SK-N-SH treated with all-trans-retinoic acid at 6 μM for 48 hours (cell line): ENCODE results near the gene GPR3.

Experiments used
- ATAC-seq: fragments of 200-7000 bp; cut with Tn5 transposase; 3 replicates; pipeline ENCODE4 v1.9.1; 2020; ENCODE audit warnings: mild to moderate bottlenecking, moderate library complexity
- BACH2 ChIP-seq: fragments of 250-450 bp; sonication (Bioruptor Pico); IDR thresholded peaks from 2 replicates; pipeline ENCODE4 v1.9.0; 2021; ENCODE audit warnings: mild to moderate bottlenecking, borderline replicate concordance
- CSDC2 ChIP-seq: fragments of 250-450 bp; sonication (Bioruptor Pico); IDR thresholded peaks from 2 replicates; pipeline ENCODE4 v1.5.0; 2020; ENCODE audit warnings: mild to moderate bottlenecking, moderate library complexity
- ESRRG ChIP-seq: fragments of 250-450 bp; sonication (Bioruptor Pico); IDR thresholded peaks from 2 replicates; pipeline ENCODE4 v1.6.1; 2021; ENCODE audit warnings: mild to moderate bottlenecking
- GLIS3 ChIP-seq: fragments of 250-450 bp; sonication (Bioruptor Pico); IDR thresholded peaks from 2 replicates; pipeline ENCODE4 v1.5.0; 2020; ENCODE audit warnings: mild to moderate bottlenecking, moderate library complexity
- ISL1 ChIP-seq: fragments of 250-450 bp; sonication (Bioruptor Pico); IDR thresholded peaks from 2 replicates; pipeline ENCODE4 v2.1.2; 2022; ENCODE audit warnings: mild to moderate bottlenecking, moderate library complexity
- OSR1 ChIP-seq: fragments of 250-450 bp; sonication (Bioruptor Pico); IDR thresholded peaks from 2 replicates; pipeline ENCODE4 v1.8.0; 2022; ENCODE audit warnings: moderate library complexity, mild to moderate bottlenecking, inconsistent platforms
- RARB ChIP-seq: fragments of 250-450 bp; sonication (Bioruptor Pico); IDR thresholded peaks from 2 replicates; pipeline ENCODE4 v1.8.0; 2021; ENCODE audit warnings: mild to moderate bottlenecking, moderate library complexity
- SNAI2 ChIP-seq: fragments of 250-450 bp; sonication (Bioruptor Pico); IDR thresholded peaks from 2 replicates; pipeline ENCODE4 v1.5.0; 2020; ENCODE audit warnings: mild to moderate bottlenecking, moderate library complexity
- TCF4 ChIP-seq: fragments of 250-450 bp; sonication (Bioruptor Pico); IDR thresholded peaks from 2 replicates; pipeline ENCODE4 v1.8.0; 2021; ENCODE audit warnings: mild to moderate bottlenecking, moderate library complexity, borderline replicate concordance
- TOX ChIP-seq: fragments of 250-450 bp; sonication (Bioruptor Pico); IDR thresholded peaks from 2 replicates; pipeline ENCODE4 v1.8.0; 2021; ENCODE audit warnings: mild to moderate bottlenecking, moderate library complexity, borderline replicate concordance
- ZC3H10 ChIP-seq: fragments of 250-450 bp; sonication (Bioruptor Pico); IDR thresholded peaks from 2 replicates; pipeline ENCODE4 v1.5.1; 2021; ENCODE audit warnings: mild to moderate bottlenecking, moderate library complexity
- ZFP3 ChIP-seq: fragments of 250-450 bp; sonication (Bioruptor Pico); IDR thresholded peaks from 2 replicates; pipeline ENCODE4 v1.5.0; 2020; ENCODE audit warnings: mild to moderate bottlenecking, moderate library complexity
- ZFP30 ChIP-seq: fragments of 450-650 bp; formaldehyde crosslinking; IDR thresholded peaks from 2 replicates; pipeline ENCODE4 v1.5.0; 2022; ENCODE audit warnings: mild to moderate bottlenecking, moderate library complexity
- ZNF565 ChIP-seq: fragments of 450-650 bp; formaldehyde crosslinking; conservative IDR thresholded peaks from 2 replicates; pipeline ENCODE4 v1.5.0; 2020; ENCODE audit warnings: low read depth, mild to moderate bottlenecking, moderate library complexity
- ZNF70 ChIP-seq: fragments of 450-650 bp; formaldehyde crosslinking; IDR thresholded peaks from 2 replicates; pipeline ENCODE4 v1.5.0; 2020; ENCODE audit warnings: mild to moderate bottlenecking, moderate library complexity
- ZNF8 ChIP-seq: fragments of 450-650 bp; formaldehyde crosslinking; IDR thresholded peaks from 2 replicates; pipeline ENCODE4 v1.5.0; 2020; ENCODE audit warnings: mild to moderate bottlenecking, moderate library complexity
- TF ChIP-seq, protein P1 (sequence below): fragments of 250-450 bp; sonication (Bioruptor Pico); IDR thresholded peaks from 2 replicates; pipeline ENCODE4 v1.5.1; 2020; ENCODE audit warnings: low read depth, mild to moderate bottlenecking, moderate library complexity
- TF ChIP-seq, protein P2 (sequence below): fragments of 250-450 bp; sonication (Bioruptor Pico); IDR thresholded peaks from 2 replicates; pipeline ENCODE4 v1.5.0; 2020; ENCODE audit warnings: mild to moderate bottlenecking, moderate library complexity
- TF ChIP-seq, protein P3 (sequence below): fragments of 250-450 bp; sonication (Bioruptor Pico); IDR thresholded peaks from 2 replicates; pipeline ENCODE4 v1.8.0; 2020; ENCODE audit warnings: mild to moderate bottlenecking, moderate library complexity, borderline replicate concordance
- TF ChIP-seq, protein P4 (sequence below): fragments of 250-450 bp; sonication (Bioruptor Pico); IDR thresholded peaks from 2 replicates; pipeline ENCODE4 v1.8.0; 2021; ENCODE audit warnings: low read depth, mild to moderate bottlenecking, moderate library complexity, borderline replicate concordance
- TF ChIP-seq, protein P5 (sequence below): fragments of 250-450 bp; sonication (Bioruptor Pico); IDR thresholded peaks from 2 replicates; pipeline ENCODE4 v1.5.1; 2021; ENCODE audit warnings: mild to moderate bottlenecking, moderate library complexity

Gene GPR3

DNA sequence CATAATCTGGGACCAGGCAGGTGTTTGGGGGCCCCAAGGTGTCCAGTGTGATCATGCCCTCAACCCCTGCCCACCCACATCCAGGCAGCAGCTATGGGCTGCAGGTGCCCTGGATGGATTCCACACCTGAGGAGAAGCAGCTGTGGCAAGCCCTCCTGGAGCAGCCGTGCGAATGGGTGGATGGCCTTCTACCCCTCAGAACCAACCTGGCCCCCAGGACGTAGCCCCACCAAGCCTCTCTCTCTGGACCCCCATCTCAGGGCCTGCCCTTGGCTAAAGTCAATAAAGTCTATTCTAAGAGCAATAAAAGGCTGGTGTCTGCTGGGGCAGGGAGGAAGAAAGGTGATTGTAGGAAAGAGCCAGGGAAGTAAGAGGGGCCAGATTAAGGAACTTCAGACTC is 38.8 kb upstream of the GPR3 start:
- TF ChIP-seq TCF4, result no peak
- TF ChIP-seq, protein P1, sequence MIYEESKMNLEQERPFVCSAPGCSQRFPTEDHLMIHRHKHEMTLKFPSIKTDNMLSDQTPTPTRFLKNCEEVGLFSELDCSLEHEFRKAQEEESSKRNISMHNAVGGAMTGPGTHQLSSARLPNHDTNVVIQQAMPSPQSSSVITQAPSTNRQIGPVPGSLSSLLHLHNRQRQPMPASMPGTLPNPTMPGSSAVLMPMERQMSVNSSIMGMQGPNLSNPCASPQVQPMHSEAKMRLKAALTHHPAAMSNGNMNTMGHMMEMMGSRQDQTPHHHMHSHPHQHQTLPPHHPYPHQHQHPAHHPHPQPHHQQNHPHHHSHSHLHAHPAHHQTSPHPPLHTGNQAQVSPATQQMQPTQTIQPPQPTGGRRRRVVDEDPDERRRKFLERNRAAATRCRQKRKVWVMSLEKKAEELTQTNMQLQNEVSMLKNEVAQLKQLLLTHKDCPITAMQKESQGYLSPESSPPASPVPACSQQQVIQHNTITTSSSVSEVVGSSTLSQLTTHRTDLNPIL (CRISPR knock-in tag), result no peak
- TF ChIP-seq, protein P2, sequence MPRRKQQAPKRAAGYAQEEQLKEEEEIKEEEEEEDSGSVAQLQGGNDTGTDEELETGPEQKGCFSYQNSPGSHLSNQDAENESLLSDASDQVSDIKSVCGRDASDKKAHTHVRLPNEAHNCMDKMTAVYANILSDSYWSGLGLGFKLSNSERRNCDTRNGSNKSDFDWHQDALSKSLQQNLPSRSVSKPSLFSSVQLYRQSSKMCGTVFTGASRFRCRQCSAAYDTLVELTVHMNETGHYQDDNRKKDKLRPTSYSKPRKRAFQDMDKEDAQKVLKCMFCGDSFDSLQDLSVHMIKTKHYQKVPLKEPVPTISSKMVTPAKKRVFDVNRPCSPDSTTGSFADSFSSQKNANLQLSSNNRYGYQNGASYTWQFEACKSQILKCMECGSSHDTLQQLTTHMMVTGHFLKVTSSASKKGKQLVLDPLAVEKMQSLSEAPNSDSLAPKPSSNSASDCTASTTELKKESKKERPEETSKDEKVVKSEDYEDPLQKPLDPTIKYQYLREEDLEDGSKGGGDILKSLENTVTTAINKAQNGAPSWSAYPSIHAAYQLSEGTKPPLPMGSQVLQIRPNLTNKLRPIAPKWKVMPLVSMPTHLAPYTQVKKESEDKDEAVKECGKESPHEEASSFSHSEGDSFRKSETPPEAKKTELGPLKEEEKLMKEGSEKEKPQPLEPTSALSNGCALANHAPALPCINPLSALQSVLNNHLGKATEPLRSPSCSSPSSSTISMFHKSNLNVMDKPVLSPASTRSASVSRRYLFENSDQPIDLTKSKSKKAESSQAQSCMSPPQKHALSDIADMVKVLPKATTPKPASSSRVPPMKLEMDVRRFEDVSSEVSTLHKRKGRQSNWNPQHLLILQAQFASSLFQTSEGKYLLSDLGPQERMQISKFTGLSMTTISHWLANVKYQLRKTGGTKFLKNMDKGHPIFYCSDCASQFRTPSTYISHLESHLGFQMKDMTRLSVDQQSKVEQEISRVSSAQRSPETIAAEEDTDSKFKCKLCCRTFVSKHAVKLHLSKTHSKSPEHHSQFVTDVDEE (CRISPR knock-in tag), result no peak
- no peak for TF ChIP-seq OSR1 (CRISPR knock-in tag)
- TF ChIP-seq, protein P3, sequence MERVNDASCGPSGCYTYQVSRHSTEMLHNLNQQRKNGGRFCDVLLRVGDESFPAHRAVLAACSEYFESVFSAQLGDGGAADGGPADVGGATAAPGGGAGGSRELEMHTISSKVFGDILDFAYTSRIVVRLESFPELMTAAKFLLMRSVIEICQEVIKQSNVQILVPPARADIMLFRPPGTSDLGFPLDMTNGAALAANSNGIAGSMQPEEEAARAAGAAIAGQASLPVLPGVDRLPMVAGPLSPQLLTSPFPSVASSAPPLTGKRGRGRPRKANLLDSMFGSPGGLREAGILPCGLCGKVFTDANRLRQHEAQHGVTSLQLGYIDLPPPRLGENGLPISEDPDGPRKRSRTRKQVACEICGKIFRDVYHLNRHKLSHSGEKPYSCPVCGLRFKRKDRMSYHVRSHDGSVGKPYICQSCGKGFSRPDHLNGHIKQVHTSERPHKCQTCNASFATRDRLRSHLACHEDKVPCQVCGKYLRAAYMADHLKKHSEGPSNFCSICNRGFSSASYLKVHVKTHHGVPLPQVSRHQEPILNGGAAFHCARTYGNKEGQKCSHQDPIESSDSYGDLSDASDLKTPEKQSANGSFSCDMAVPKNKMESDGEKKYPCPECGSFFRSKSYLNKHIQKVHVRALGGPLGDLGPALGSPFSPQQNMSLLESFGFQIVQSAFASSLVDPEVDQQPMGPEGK, result no peak
- no peak for TF ChIP-seq BACH2 (CRISPR knock-in tag)
- TF ChIP-seq RARB (CRISPR knock-in tag), result no peak
- TF ChIP-seq ESRRG (CRISPR knock-in tag), result no peak
- no peak for TF ChIP-seq ZNF8
- TF ChIP-seq ZFP3, result no peak
- TF ChIP-seq, protein P4, sequence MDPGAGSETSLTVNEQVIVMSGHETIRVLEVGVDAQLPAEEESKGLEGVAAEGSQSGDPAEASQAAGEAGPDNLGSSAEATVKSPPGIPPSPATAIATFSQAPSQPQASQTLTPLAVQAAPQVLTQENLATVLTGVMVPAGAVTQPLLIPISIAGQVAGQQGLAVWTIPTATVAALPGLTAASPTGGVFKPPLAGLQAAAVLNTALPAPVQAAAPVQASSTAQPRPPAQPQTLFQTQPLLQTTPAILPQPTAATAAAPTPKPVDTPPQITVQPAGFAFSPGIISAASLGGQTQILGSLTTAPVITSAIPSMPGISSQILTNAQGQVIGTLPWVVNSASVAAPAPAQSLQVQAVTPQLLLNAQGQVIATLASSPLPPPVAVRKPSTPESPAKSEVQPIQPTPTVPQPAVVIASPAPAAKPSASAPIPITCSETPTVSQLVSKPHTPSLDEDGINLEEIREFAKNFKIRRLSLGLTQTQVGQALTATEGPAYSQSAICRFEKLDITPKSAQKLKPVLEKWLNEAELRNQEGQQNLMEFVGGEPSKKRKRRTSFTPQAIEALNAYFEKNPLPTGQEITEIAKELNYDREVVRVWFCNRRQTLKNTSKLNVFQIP (CRISPR knock-in tag), result no peak
- no peak for TF ChIP-seq CSDC2 (CRISPR knock-in tag)
- no peak for TF ChIP-seq ZC3H10 (CRISPR knock-in tag)
- TF ChIP-seq ZNF565 (CRISPR knock-in tag), result no peak
- TF ChIP-seq TOX (CRISPR knock-in tag), result no peak
- no peak for TF ChIP-seq GLIS3 (CRISPR knock-in tag)

DNA sequence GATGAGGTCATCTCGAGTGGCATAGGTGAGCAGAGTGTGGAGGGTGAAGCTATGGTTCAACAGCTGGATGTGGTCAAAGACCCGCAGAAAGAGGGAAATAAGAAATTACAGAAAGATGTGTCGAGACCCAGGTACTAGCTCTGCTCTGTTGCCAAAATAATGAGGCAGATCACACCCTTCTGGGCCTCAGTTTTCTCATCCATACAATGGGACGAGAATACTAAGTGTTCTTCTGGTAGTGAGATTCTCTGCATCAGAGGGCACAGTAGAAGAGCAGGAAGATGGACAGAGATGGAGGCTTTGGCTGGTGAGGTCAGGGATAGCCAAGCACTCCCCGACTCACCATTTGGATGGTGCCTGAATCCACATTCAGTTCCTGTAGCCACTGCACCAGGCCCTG is 36.7 kb upstream of the GPR3 start:
- ATAC-seq, result no peak
- TF ChIP-seq ZNF70 (CRISPR knock-in tag) (no peak), TOX (CRISPR knock-in tag) (no peak), OSR1 (CRISPR knock-in tag) (no peak), ZNF565 (CRISPR knock-in tag) (no peak), ISL1 (no peak), GLIS3 (CRISPR knock-in tag) (no peak), ZNF8 (no peak), SNAI2 (CRISPR knock-in tag) (no peak), TCF4 (no peak), ZFP30 (no peak), RARB (CRISPR knock-in tag) (no peak), ZFP3 (no peak)
- TF ChIP-seq, protein P5, sequence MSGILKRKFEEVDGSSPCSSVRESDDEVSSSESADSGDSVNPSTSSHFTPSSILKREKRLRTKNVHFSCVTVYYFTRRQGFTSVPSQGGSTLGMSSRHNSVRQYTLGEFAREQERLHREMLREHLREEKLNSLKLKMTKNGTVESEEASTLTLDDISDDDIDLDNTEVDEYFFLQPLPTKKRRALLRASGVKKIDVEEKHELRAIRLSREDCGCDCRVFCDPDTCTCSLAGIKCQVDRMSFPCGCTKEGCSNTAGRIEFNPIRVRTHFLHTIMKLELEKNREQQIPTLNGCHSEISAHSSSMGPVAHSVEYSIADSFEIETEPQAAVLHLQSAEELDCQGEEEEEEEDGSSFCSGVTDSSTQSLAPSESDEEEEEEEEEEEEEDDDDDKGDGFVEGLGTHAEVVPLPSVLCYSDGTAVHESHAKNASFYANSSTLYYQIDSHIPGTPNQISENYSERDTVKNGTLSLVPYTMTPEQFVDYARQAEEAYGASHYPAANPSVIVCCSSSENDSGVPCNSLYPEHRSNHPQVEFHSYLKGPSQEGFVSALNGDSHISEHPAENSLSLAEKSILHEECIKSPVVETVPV (CRISPR knock-in tag), result no peak
- TF ChIP-seq, protein P2 (CRISPR knock-in tag), result no peak
- TF ChIP-seq, protein P3, result no peak
- TF ChIP-seq, protein P4 (CRISPR knock-in tag), result no peak

More for the DNA sequence above, 38.8 kb upstream of the GPR3 start:
- ATAC-seq, result no peak
